Prostate gland (tissue), 2 donors: ENCODE results near the gene CEP68.

ENCODE experiments used
- POLR2A ChIP-seq: fragments of 450-650 bp; IDR thresholded peaks from one replicate; pipeline ENCODE4 v1.6.1; 2016; ENCODE audit warnings: antibody characterized with exemption, mild to moderate bottlenecking
- POLR2AphosphoS5 ChIP-seq: sonication (generic); formaldehyde crosslinking; IDR thresholded peaks from one replicate; pipeline ENCODE4 v1.6.1; 2017; ENCODE audit warnings: antibody characterized with exemption
- TF ChIP-seq, protein P1 (sequence below), 4 experiments: fragments of 200-600 bp in 2 of 4; fragments of 450-650 bp in 2 of 4; sonication (generic) in 2 of 4; IDR thresholded peaks; 1 replicate in 3 of 4; 2 replicates in 1 of 4; pipeline ENCODE4 v1.5.1; 2016 to 2019; ENCODE audit warnings: antibody characterized with exemption in 4 of 4, mild to moderate bottlenecking in 2 of 4, moderate library complexity in 2 of 4

GRCh38 chr2:65108780-65109179, 52.6 kb downstream of the CEP68 start:
- TF ChIP-seq, protein P1, sequence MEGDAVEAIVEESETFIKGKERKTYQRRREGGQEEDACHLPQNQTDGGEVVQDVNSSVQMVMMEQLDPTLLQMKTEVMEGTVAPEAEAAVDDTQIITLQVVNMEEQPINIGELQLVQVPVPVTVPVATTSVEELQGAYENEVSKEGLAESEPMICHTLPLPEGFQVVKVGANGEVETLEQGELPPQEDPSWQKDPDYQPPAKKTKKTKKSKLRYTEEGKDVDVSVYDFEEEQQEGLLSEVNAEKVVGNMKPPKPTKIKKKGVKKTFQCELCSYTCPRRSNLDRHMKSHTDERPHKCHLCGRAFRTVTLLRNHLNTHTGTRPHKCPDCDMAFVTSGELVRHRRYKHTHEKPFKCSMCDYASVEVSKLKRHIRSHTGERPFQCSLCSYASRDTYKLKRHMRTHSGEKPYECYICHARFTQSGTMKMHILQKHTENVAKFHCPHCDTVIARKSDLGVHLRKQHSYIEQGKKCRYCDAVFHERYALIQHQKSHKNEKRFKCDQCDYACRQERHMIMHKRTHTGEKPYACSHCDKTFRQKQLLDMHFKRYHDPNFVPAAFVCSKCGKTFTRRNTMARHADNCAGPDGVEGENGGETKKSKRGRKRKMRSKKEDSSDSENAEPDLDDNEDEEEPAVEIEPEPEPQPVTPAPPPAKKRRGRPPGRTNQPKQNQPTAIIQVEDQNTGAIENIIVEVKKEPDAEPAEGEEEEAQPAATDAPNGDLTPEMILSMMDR (IDR thresholded peaks at IDR 0.05) = no peak
- TF ChIP-seq POLR2A (no peak), POLR2AphosphoS5 (no peak)
